HG02840 (cell line): ENCODE results near the gene SBK2.
"Not testable (repeated sequence)": the region's sequence is repeated elsewhere in the genome, so short reads cannot be mapped to it uniquely, and the experiment has no call there.

Experiments used
- ATAC-seq: cut with Tn5 transposase; IDR thresholded peaks from one replicate; pipeline ENCODE4 v1.9.1; 2021; ENCODE audit warnings: mild to moderate bottlenecking, moderate library complexity, moderate number of reproducible peaks; ENCODE audit not compliant: unreplicated experiment, low FRiP score

Gene SBK2

DNA sequence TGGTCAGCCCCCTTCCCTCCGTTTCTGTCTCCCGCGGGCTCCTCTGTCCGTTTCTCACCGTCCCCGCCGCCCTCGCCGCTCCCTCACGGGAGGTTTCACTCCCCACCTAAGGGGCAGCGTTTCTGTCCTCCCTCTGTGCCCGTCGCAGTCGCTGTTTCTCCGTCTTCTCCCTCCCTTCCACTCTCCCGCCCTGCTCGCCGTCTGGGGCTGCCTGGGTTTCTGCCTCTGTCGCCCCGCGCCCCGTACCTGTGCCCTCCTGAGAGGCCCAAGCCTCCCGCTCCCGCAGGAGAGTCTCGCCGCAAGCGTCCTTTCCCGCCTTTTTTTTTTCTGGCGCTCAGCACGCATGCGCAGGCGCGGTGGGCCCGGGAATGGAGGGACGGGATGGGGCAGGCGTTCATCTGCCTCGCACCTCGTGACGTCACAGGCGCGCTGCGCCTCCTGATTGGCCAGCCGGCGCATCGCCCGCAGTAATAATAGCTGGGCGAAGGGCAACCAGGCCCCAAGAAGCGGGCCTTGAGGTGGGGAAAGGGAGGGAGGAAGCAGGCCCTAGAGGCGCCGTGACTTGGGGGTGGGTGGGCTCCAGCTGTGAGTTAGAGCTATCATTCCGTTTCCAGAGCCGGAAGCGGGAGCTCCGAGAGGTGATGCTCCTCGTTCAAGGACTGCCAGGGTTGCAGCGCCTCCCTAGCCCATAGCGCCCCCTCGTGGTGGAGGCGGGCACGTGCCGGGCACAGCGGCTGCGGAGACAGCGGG is 33.3 kb downstream of the SBK2 start:
- peak; percentile 89 for ATAC-seq

DNA sequence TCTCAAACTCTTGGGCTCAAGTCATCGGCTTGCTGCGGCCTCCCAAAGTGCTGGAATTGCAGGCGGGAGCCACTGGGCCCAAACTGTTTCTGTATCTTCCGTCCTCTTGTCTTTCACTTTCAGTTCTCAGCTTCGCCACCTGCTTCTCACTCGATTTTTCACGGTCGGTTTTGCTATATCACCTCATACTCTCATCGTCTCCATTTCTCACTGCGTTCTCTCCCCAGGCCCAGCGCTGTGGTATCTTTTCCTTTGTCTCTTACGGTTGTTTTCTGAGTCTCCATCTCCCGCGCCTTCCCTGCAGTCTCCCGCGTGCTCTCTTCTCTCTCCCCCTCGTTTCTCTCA is 33.8 kb downstream of the SBK2 start:
- ATAC-seq = no peak

DNA sequence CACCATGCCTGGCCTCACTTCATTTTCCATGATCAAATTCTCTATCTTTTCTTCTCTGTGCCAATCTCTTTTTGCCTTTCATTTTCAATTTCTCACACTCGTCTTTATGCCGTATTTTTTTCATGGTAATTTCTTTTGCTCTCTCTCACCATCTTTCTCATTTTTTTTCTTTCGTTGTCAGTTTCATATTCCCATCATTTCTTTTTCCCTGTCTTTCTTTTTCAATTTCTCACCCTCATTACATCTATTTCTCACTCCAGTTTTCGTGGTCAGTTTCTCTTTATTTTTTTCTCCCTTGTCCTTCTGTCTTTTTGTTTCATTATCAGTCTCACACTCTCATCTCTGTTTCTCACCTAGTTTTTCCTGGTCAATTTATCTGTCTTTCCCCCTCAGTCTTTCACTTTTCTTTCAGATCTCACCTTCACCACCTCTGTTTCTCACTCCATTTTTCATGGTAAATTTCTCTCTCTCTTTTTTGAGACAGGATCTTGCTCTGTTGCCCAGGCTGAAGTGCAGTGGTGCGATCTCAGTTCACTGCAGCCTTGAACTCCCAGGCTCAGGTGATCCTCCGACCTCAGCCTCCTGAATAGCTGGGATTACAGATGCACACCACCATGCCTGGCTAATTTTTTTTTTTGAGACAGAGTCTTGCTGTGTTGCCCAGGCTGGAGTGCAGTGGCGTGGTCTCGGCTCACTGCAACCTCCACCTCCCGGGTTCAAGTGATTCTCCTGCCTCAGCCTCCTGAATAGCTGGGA is 34.6 kb downstream of the SBK2 start:
- no peak for ATAC-seq

DNA sequence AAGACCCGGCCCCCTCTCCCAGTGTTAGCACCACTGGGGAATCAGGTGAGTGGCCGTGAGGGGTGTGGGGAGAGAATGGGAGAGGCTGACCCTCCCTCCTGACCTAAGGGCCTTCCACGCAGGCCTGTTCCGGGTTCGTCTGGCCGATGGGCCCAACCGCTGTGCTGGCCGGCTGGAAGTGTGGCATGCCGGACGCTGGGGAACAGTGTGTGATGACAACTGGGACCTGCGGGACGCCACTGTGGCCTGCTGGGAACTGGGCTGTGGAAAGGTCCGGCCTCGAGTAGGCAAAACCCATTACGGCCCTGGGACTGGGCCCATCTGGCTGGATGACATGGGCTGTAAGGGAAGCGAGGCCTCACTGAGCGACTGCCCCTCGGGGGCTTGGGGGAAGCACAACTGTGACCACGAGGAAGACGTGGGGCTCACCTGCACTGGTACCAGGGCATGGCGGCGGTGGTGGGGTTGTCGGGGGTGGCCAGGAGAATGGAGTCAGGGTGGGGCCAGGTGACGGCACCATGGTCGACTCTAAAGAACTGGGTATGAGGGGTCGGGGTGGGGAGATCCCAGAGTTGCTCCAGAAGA is 36.5 kb downstream of the SBK2 start:
- no peak for ATAC-seq

DNA sequence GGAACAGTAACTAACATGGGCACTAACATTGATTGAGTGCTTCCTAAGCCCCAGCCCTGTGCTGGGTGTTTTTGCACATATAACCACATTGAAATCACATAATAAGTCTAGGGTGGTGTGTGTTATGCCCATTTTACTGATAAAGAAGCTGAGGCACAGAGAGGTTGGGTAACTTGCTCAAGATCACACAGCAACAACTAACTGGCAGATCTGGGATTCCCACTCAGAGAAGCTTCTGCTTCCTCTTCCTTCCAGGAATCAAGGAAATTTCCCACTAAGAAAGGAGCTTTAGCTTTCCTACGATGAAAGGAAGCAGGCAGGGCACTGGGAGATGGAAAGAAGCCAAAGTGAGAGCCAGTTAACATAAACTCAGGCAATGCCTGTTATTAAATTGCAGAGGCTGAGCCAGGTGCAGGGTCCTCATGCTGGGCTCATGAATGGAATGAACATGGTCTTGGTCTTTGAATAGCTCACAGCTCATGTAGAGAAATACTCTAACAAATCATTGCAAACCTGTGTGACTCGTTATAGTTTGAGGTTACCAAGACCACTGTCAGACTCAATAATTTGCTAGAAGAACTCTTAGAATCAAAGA is 38.6 kb downstream of the SBK2 start:
- ATAC-seq = no peak

DNA sequence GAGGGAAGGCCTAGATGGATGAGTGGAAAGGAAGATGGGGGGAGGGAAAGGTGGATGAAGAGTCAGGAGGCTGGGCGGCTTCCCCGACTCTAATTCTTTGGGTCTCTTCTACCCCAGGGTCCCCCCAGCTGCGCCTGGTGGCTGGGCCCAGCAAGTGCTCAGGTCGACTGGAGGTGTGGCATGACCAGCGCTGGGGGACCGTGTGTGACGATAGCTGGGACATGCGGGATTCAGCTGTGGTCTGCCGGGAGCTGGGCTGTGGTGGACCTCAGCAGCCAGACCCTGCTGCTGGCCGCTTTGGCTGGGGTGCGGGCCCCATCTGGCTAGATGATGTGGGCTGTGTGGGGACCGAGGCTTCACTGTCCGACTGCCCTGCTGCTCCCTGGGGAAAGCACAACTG is 39.2 kb downstream of the SBK2 start:
- no peak for ATAC-seq

DNA sequence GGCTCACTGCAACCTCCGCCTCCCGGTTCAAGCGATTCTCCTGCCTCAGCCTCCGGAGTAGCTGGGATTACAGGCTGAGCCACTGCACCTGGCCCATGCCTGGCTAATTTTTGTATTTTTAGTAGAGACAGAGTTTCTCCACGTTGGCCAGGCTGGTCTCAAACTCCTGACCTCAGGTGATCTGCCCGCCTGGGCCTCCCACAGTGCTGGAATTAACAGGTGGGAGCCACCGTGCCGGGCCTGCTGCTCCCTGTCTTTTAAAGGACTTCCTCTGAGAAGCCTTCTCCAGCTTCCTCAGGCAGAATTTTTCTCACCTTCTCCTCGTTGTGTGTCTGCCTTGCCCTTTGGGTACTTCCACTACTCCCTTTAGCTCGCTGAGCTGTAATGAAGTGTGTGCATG is 40.1 kb downstream of the SBK2 start:
- ATAC-seq = not testable (repeated sequence)

DNA sequence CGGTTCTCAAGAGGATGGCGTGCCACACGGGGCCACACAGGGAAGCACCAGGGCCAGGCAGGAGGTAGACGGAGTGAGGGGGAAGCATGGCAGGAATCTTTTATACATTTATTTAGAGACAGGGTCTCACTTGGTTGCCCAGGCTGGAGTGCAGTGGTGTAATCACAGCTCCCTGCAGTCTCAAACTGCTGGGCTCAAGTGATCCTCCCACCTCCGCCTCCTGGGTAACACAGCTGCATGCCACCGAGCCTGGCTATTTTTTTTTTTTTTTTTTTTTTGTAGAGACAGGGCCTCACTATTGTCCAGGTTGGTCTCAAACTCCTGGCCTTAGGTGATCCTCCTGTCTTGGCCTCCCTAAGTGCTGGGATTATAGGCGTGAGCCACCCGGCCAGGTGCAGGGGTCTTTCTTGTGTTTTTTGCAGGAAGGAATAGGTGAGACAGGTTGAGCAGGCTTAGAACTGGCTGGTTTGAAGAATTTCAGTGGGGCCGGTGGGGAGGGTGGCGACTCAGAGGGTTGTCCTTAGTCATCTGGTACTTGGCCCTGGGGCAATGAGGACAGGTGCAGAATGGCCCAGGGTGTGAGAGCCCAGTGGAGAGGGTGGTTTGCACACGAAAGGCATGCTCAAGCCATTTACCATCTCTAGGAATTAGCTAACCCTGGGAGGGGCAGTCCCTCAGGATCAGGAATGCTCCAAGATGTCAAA is 41.1 kb downstream of the SBK2 start:
- ATAC-seq = no peak

DNA sequence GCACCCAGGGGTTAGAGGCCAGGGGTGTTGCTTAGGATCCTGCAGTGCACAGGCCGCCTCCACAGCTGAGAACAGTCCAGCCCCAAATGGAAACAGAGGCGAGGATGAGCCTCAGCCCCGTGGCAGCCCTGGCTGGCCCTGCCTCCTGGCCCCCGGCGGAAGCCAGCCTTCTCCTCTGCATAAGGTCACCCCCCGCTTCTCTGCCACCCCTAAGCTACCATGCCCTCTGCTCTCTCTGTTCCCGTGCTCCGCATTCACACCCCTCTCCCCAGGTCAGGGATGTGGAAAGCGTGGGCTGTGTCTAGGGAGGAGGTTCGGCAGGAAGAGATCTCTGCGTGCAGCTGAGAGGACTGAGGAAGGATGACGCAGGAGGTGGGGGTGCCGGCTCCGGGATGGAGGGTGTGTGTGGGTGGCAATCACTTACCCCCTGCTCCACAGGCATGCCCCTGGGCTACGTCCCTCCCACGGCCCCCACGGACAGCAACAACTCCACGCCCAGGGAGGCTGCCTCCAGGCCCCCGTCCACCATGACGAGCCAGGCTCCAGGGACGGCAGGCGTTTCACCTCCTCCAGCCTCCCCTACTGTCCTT is 42.7 kb downstream of the SBK2 start:
- ATAC-seq = no peak

DNA sequence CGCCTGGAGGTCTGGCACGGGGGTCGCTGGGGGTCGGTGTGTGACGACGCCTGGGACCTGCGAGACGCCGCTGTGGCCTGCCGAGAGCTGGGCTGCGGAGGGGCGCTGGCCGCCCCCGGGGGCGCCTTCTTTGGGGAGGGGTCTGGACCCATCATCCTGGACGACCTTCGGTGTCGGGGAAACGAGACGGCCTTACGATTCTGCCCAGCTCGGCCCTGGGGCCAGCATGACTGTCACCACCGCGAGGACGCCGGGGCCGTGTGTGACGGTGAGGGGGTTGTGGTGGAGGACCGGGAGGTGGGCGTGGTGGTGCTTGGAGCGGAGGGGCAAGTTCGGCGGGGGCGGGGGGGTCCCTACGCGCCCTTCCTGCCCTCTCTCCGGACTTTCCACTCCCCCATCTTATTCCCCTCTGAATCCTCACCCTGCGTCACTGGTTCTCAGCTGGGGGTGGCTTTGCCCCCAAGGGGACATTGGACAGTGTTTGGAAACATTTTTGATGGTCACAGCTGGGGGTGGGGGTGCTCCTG is 43.2 kb downstream of the SBK2 start:
- no peak for ATAC-seq

DNA sequence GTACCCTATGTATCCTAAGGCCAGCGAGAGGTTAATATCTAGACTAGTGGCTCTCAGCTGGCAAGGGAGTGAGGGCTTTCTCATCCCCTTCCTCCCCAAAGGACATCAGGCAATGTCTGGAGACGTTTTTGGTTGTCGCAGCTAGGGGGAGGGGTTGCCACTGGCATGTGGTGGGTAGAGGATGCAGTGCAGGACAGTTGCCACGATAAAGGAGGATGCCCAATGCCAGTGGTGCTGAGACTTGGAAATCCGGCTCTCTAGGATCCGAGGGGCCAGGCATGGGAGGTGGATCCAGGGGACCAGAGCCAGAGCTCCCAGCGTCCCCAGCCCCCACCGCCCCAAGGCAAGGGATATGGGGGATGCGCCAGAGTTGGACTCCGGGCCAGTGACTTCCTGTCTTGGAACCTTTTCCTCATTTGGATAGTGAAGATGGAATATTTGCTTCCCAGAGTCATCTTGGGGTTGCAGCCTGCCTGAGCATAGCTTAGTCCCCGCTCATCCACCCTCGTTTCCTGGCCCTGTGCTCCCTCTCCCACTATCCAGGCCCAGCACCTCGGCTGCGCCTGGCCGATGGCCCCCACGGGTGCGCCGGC is 43.8 kb downstream of the SBK2 start:
- ATAC-seq = no peak

DNA sequence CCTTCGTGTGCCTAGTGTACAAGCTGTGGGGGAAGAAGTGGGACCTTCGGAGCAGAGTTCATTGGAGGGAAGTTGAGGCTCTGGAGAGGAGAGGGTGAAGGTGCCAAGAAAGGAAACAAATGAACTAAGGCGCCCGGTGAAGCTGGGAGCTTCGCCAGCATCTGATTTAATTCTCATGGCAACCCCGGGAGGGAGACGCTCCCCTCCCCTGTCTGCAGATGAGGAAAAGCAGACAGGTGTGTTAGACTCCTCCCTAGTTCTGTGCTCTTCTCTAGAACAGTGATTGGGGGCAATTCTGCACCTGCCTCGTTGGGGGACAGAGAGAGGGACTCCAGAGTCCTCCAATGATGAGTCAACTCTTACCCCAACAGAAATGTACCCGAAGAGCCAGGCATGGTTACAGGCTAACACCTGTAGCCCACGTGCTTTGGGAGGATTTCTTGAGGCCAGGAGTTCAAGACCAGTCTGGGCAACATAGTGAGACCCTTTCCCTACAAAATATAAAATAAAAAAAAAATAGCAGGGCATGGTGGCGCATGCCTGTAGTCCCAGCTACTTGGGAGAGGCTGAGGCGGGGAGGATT is 44.5 kb downstream of the SBK2 start:
- ATAC-seq = no peak

DNA sequence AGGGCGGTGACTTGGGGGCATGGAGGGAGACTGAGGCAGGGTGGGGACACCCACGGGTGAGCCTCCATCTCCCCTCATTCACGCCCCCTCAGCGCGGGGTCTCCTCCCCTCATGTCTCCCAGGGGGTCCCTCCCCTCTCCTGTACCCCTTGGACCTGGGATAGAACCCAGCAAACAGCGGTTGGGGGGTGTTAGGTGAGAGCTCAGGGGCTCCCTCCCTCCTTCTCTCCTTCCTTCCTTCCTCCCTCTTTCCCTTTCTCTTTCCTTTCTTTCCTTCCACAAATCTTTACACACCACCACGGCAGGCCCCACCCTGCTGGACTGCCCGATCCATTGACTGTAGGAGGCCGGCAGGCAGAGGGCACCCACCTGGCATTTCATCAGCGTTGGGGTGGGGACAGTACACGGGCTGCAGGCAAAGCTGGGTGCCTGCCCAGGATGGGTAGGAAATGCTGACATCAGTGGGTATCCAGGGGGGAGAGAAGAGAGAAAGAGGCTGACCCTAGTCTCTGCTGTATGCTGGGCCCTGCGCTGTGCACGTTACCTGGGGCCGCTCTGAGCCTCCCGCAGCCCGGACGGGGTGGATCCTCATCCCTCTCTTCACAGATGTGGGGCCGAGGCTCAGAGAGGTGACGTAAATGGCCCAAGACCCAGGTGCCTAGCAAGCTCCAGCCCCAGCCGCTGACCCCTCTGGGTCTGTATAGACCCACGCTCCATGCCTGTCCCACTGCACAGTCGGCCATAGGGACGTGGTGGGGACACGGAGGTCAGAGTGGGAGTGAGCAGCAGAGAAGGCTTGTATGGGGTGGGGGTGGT is 45.2 kb downstream of the SBK2 start:
- no peak for ATAC-seq

DNA sequence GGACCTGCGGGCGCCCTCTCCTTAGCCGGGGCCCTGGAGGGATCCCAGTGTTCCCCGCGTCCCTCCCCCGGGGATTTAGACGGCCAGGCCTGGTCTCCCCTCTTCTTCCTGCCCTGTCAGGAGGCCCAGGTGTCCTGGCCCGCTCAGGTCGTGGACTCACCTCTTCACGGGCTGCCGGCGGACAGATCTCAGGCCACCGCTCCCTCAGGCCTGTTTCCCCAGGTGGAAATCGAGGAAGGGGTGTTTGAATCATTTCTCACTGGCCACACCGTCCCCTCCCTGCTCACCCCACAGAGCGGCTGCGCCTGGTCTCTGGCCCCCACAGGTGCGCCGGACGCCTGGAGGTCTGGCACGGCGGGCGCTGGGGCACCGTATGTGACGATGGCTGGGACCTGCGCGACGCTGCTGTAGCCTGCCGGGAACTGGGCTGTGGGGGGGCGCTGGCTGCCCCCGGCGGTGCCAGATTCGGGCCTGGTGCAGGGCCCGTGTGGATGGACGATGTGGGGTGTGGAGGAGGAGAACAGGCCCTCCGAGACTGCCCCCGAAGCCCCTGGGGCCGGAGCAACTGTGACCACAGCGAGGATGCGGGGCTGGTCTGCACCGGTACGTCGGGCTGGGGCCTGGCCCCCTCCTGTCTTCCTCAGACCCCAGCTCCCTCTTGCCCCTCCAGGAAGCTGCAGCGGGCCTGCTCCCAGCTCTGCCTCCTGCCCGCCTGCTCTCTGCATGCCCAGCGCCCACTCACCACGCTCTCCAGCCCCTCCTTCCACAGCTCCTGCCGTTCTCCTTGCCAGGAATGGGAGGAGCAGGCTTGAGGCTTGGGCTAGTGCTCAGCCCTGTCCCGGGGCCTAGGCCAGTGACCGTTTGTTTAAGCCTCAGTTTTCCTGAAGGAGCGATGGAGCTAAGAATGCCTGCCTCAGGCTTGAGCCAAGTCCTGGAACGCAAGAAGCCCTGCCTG is 46.2 kb downstream of the SBK2 start:
- no peak for ATAC-seq

DNA sequence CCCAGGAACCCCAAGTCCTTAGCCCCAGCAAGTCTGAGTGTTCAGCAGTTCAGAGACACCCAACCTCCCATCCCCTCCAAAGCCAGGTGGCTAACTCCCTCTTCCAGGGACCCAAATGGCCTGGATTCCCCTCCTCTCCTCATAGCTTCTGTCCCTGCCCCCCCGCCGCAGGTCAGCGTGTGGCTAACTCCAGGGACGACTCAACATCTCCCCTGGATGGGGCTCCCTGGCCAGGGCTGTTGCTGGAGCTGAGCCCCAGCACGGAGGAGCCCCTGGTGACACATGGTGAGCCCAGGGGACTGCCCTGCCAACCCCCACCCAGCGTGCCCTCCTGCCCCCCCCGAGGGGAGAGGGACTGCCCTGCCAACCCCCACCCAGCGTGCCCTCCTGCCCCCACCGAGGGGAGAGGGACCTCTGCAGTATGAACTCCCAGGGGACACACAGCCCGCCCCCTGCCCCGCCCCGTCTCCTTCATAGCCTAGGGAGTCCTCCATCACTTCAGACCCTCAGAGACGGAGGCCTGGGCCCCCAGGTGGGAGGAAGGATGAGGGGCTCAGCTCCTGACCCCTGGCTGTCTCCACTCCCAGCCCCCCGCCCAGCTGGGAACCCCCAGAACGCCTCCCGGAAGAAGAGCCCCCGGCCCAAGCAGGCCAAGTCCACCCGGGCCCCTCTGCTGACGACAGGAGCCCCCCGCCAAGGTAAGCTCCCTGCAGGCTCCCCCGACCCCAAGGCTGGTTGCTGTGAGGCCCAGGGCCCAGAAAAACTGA is 47.0 kb downstream of the SBK2 start:
- ATAC-seq = no peak

DNA sequence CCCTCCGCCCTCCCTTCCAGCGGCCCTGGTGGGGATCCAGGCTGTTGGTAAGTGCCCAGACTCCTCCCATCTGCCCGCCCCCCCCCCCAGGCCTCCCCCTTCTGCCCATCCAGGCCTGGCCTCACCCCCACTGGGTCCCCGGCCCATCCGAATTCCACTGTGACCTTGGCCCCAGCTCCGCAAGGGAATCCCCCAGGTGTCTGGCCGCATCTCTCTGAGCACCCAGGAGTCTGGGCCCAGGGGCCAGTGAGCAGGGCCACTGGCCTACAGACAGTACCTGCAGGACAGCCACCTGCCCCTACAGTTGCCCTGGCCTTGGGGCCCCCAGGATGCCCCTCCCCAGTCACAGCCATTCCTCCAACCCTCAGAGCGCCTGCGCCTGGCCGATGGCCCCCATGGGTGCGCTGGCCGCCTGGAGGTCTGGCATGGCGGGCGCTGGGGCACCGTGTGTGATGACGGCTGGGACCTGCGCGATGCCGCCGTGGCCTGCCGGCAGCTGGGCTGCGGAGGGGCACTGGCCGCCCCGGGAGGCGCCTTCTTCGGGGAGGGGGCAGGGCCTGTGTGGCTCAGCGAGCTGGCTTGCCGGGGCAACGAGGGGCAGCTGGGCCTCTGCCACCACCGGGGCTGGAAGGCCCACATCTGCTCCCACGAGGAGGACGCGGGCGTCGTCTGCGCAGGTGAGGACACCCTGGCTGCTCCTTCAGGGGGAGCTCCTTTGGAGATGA is 47.8 kb downstream of the SBK2 start:
- ATAC-seq = no peak
